Neural cell (in vitro differentiated cells): Measurements from ENCODE around the gene MYO7B.

Experiments used
- CTCF ChIP-seq: fragments of 450-650 bp; IDR thresholded peaks from 2 replicates; pipeline ENCODE4 v1.5.1; 2014; ENCODE audit warnings: antibody characterized with exemption, mild to moderate bottlenecking, moderate library complexity; ENCODE audit not compliant: poor library complexity, severe bottlenecking
- EP300 ChIP-seq: fragments of 450-650 bp; conservative IDR thresholded peaks from 2 replicates; pipeline ENCODE4 v1.6.1; 2014; ENCODE audit warnings: antibody characterized with exemption, mild to moderate bottlenecking, moderate library complexity; ENCODE audit not compliant: poor library complexity, severe bottlenecking
- EZH2 ChIP-seq: fragments of 200-600, 300-800 bp; shearing (Covaris generic), sonication (generic); IDR thresholded peaks from 2 replicates; pipeline ENCODE4 v1.6.1; 2014; ENCODE audit warnings: antibody characterized with exemption, low read length, borderline replicate concordance, mild to moderate bottlenecking; ENCODE audit not compliant: insufficient read depth, poor library complexity, severe bottlenecking
- MXI1 ChIP-seq: fragments of 450-650 bp; conservative IDR thresholded peaks from 2 replicates; pipeline ENCODE4 v1.6.1; 2014; ENCODE audit warnings: antibody characterized with exemption, mild to moderate bottlenecking; ENCODE audit not compliant: poor library complexity, severe bottlenecking
- POLR2AphosphoS5 ChIP-seq: IDR thresholded peaks from 2 replicates; pipeline ENCODE4 v1.6.1; 2012
- RAD21 ChIP-seq: fragments of 450-650 bp; conservative IDR thresholded peaks from 2 replicates; pipeline ENCODE4 v1.6.1; 2014; ENCODE audit warnings: antibody characterized with exemption, mild to moderate bottlenecking, moderate library complexity
- REST ChIP-seq: IDR thresholded peaks from 2 replicates; pipeline ENCODE4 v1.6.1; 2012; ENCODE audit warnings: borderline replicate concordance
- TAF1 ChIP-seq: IDR thresholded peaks from 2 replicates; pipeline ENCODE4 v1.6.1; 2012; ENCODE audit warnings: low read depth

- no peak for TF ChIP-seq CTCF
- no peak for TF ChIP-seq TAF1
- TF ChIP-seq REST = no peak
- no peak for TF ChIP-seq EZH2
- TF ChIP-seq POLR2AphosphoS5 = no peak
- TF ChIP-seq EP300 = no peak
- no peak for TF ChIP-seq RAD21
- TF ChIP-seq MXI1 = no peak
Observed at GRCh38 chr2:127579231-127579630, 43.7 kb downstream of the MYO7B start.
